Natural killer cell treated with Interleukin-12 subunit alpha and Interleukin-12 subunit beta and Interleukin-15 and Interleukin-18, amount 100 ng/mL, for 72 hours (primary cell): ENCODE results near the gene ISLR2. TPM values are rescaled to one million over a fixed set of nuclear protein-coding genes. Genes with fewer than 3 reads are reported as not detected.

Experiments used
- ATAC-seq, 2 donors: fragments of 150-1000 bp; cut with Tn5 transposase in 1 of 2; sonication (Bioruptor Pico), chemical (Tn5 transposase) in 1 of 2; 2 replicates each; pipeline ENCODE4 v1.10.0; 2021
- DNase-seq: peaks from one replicate; pipeline ENCODE4 v3.0.0; 2022; ENCODE audit warnings: low spot score
- H3K27ac Mint-ChIP-seq, 2 donors: 1 replicate in 1 of 2; 2 replicates in 1 of 2; pipeline ENCODE4 v1.8.0; 2022; ENCODE audit warnings: mixed read lengths in 2 of 2, mild to moderate bottlenecking in 1 of 2, moderate library complexity in 1 of 2
- H3K27me3 Mint-ChIP-seq, 2 donors: 1 replicate in 1 of 2; 2 replicates in 1 of 2; pipeline ENCODE4 v1.8.0; 2022; ENCODE audit warnings: mixed read lengths in 2 of 2
- H3K36me3 Mint-ChIP-seq: one replicate; pipeline ENCODE4 v1.8.0; 2022; ENCODE audit warnings: mixed read lengths
- H3K4me1 Mint-ChIP-seq, 2 donors: 1 replicate in 1 of 2; 2 replicates in 1 of 2; pipeline ENCODE4 v1.8.0; 2022; ENCODE audit warnings: low read depth in 2 of 2, mixed read lengths in 2 of 2, mild to moderate bottlenecking in 1 of 2
- H3K4me3 Mint-ChIP-seq: one replicate; pipeline ENCODE4 v1.8.0; 2022; ENCODE audit warnings: mixed read lengths
- H3K9me3 Mint-ChIP-seq: 2 replicates; pipeline ENCODE4 v1.8.0; 2022; ENCODE audit warnings: mixed read lengths
- total RNA-seq, 2 donors: library from RNA; stranded (reverse); gene quantifications; one replicate each; pipeline ENCODE4 v1.2.3, GENCODE V29; 2022

The ISLR2 gene
- total RNA-seq, 2 donors from 2014 or later = not detected

DNA sequence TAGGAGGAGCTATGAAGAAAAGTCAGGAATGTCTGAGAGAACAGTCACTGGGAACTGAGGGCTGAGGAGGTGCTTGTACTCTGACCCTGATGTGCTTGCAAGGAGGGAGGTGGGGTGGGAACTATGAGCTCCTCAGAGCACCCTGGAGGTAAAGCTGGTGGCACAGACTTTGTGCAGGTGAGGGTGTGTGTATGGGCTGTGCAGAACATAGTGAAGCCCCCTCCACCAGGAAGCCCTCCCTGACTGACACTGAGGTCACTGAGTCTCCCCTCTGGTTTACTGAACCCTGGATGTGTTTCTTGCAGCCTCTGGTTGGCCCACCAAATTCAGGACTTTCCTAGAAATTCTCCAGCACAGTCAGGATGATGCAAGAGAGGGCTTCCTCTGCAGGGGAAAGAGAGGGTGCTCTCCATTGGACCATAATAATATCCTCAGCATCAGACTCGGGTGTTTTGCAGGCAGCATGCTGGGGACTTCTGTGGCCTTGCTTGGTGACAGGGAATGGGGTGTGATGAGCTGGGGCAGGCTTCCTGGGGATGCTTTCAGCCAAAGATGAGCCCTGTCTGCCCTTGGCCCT lies 41.7 kb downstream of the ISLR2 start:
- Mint-ChIP-seq H3K36me3 (no peaks in the 10 kb centered on the region), H3K4me1 (no peaks in the 10 kb centered on the region), H3K9me3 (no peaks in the 10 kb centered on the region), H3K27me3 (peaks cover 8 to 9% of the 10 kb centered on the region in 2 donors), H3K4me3 (no peak overlapping the region), H3K27ac (no peak overlapping the region)
- DNase-seq (no peak), ATAC-seq (no peak)

DNA sequence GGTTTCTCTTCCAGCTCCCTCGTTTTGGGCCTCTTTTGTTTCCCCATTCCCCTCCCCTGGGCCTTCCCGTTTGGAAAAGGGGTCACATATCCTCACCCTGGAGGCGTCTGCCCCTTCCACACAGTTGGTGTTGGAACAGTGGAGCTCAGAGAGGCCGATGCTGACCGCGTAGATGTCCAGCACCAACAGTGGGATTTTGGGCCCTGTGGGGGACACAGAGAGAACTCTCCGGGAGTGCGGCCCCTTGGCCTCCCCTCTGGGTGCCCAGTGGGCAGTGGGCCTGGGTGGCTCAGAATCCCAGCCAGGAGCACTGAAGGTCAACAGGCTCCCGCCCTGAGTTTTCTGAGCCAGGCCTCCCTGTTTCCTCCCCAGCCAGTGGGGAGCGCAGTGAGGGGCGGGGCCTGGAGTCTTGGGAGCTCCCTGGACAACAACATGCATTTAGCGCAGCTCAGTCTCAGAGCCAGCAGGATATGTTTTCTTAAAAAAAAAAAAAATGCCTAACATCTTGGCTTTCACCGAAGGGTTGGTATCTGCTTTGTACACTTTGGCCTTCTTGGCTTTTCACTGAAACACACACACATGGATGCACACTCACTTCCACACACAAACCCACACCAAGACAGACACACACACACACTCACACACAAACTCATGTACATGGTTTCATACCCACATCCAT lies 42.5 kb downstream of the ISLR2 start:
- no peaks in the 10 kb centered on the region for H3K9me3 Mint-ChIP-seq
- H3K4me3 Mint-ChIP-seq = no peak overlapping the region
- no peak for ATAC-seq
- no peaks in the 10 kb centered on the region for H3K36me3 Mint-ChIP-seq
- no peak overlapping the region for H3K27ac Mint-ChIP-seq
- DNase-seq = no peak
- peaks cover 8 to 9% of the 10 kb centered on the region in 2 donors for H3K27me3 Mint-ChIP-seq
- no peaks in the 10 kb centered on the region for H3K4me1 Mint-ChIP-seq

DNA sequence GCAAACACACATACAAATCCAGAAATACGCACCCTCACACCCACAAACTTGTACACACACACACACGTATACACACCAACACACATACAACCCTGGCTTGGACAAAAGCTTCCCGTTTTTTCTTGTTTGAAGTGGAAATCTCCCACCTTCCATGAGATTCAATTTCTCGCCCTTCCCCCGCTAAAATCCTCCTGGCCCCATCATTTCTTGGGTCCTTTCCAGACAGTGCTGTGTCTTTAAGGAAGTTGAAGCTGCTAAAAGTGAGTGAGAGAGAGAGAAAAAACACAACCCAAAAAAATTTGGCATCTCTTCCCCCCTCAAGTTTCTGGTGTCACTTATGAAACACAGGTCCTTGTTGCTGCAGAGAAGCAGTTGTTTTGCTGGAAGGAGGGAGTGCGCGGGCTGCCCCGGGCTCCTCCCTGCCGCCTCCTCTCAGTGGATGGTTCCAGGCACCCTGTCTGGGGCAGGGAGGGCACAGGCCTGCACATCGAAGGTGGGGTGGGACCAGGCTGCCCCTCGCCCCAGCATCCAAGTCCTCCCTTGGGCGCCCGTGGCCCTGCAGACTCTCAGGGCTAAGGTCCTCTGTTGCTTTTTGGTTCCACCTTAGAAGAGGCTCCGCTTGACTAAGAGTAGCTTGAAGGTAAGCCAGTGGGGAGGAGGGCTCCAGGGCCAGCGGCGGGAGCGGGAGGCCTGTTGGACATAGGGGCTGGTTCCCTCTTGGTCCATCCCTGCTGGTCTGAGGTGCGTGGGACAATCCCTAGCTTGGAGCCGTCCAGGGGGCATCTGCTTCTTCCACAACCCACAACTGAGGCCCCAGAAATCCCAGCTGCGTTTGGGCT lies 43.2 kb downstream of the ISLR2 start, which contains the start of gene ISLR:
ISLR (plus strand) TSS at position 331 of the 839 bp plus-strand sequence. CDS start 1,149 bp downstream, outside the sequence.
- Mint-ChIP-seq H3K4me1 (no peaks in the 10 kb centered on the region), H3K36me3 (no peaks in the 10 kb centered on the region)
- no peak for DNase-seq

DNA sequence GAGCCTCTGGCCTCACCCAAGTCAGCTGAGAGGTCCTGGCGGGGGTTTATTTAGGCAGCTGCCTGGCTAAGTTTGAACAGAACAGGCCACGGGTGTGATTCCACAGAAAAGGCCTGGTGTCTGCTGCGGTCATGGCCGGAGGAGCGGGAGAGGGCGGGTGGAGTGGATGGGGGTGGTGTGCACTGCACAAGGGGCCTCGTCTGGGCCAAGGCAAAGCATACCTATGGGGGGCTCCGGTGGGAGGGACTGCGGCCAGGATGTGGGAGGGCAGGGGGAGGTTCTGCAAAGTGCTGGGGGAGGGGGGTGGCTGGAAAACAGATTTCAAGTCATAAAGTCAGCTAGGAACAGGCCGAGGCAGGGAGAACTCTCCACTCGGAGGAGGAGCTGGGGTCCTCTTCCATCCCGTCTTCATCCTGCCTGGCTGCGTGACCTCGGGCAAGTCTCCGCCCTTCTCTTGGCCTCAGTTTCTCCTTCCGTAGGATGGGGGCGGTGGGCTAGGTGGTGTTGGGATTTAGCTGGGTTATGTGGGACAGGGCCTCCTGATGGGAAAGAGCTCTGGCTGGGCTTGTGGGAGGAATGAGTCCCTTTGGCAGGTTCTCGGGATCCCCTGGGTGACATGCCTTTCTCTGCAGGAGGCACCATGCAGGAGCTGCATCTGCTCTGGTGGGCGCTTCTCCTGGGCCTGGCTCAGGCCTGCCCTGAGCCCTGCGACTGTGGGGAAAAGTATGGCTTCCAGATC lies 44.0 kb downstream of the ISLR2 start:
- no peaks in the 10 kb centered on the region for H3K36me3 Mint-ChIP-seq
- peaks cover 5 to 8% of the 10 kb centered on the region in 2 donors for H3K27me3 Mint-ChIP-seq
- H3K9me3 Mint-ChIP-seq = no peaks in the 10 kb centered on the region
- H3K27ac Mint-ChIP-seq = no peak overlapping the region
- H3K4me3 Mint-ChIP-seq = no peak overlapping the region
- no peaks in the 10 kb centered on the region for H3K4me1 Mint-ChIP-seq
- no peak for ATAC-seq
- DNase-seq = no peak

More for the DNA sequence above, 43.2 kb downstream of the ISLR2 start, which contains the start of gene ISLR:
- Mint-ChIP-seq H3K27ac (no peak within 1 kb of the TSS), H3K9me3 (no peaks in the 10 kb centered on the region), H3K4me3 (no peak within 1 kb of the TSS), H3K27me3 (peaks cover 5 to 8% of the 10 kb centered on the region in 2 donors)
- no peak for ATAC-seq

DNA sequence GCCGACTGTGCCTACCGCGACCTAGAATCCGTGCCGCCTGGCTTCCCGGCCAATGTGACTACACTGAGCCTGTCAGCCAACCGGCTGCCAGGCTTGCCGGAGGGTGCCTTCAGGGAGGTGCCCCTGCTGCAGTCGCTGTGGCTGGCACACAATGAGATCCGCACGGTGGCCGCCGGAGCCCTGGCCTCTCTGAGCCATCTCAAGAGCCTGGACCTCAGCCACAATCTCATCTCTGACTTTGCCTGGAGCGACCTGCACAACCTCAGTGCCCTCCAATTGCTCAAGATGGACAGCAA lies 44.5 kb downstream of the ISLR2 start:
- DNase-seq (no peak), ATAC-seq (no peak)
- Mint-ChIP-seq H3K4me3 (no peak overlapping the region), H3K27ac (no peak overlapping the region), H3K9me3 (no peaks in the 10 kb centered on the region), H3K4me1 (no peaks in the 10 kb centered on the region), H3K36me3 (no peaks in the 10 kb centered on the region), H3K27me3 (peaks cover 5 to 8% of the 10 kb centered on the region in 2 donors)

DNA sequence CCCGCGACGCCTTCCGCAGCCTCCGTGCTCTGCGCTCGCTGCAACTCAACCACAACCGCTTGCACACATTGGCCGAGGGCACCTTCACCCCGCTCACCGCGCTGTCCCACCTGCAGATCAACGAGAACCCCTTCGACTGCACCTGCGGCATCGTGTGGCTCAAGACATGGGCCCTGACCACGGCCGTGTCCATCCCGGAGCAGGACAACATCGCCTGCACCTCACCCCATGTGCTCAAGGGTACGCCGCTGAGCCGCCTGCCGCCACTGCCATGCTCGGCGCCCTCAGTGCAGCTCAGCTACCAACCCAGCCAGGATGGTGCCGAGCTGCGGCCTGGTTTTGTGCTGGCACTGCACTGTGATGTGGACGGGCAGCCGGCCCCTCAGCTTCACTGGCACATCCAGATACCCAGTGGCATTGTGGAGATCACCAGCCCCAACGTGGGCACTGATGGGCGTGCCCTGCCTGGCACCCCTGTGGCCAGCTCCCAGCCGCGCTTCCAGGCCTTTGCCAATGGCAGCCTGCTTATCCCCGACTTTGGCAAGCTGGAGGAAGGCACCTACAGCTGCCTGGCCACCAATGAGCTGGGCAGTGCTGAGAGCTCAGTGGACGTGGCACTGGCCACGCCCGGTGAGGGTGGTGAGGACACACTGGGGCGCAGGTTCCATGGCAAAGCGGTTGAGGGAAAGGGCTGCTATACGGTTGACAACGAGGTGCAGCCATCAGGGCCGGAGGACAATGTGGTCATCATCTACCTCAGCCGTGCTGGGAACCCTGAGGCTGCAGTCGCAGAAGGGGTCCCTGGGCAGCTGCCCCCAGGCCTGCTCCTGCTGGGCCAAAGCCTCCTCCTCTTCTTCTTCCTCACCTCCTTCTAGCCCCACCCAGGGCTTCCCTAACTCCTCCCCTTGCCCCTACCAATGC lies 45.1 kb downstream of the ISLR2 start:
- no peak overlapping the region for H3K27ac Mint-ChIP-seq
- H3K4me3 Mint-ChIP-seq = no peak overlapping the region
- no peak for DNase-seq
- no peaks in the 10 kb centered on the region for H3K4me1 Mint-ChIP-seq
- H3K9me3 Mint-ChIP-seq = no peaks in the 10 kb centered on the region
- H3K36me3 Mint-ChIP-seq = no peaks in the 10 kb centered on the region
- H3K27me3 Mint-ChIP-seq = peaks cover 2 to 5% of the 10 kb centered on the region in 2 donors
- ATAC-seq = peak in 1 of 2 donors; percentile 7

DNA sequence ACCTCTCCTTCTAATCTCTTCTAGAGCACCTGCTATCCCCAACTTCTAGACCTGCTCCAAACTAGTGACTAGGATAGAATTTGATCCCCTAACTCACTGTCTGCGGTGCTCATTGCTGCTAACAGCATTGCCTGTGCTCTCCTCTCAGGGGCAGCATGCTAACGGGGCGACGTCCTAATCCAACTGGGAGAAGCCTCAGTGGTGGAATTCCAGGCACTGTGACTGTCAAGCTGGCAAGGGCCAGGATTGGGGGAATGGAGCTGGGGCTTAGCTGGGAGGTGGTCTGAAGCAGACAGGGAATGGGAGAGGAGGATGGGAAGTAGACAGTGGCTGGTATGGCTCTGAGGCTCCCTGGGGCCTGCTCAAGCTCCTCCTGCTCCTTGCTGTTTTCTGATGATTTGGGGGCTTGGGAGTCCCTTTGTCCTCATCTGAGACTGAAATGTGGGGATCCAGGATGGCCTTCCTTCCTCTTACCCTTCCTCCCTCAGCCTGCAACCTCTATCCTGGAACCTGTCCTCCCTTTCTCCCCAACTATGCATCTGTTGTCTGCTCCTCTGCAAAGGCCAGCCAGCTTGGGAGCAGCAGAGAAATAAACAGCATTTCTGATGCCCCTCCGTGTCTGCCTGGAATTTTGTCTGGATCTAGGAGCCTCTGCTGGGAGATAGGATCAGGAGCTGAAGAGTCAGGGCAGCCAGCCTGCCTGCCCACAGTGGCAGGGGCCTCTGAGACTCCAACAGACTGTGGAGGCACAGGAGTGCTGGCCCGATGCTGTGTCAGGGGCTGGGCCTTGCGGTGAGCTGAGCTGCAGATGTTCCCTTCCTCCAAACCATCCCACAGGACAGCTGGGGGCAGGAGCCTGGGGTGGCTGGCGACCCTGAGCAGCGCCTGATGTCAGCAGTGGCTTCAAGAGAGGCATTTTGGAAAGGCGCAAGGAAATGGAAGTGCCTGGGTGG lies 46.2 kb downstream of the ISLR2 start:
- no peaks in the 10 kb centered on the region for H3K4me1 Mint-ChIP-seq
- H3K27ac Mint-ChIP-seq = no peak overlapping the region
- H3K36me3 Mint-ChIP-seq = no peaks in the 10 kb centered on the region
- ATAC-seq = no peak
- H3K9me3 Mint-ChIP-seq = no peaks in the 10 kb centered on the region
- H3K27me3 Mint-ChIP-seq = peaks cover 0 to 5% of the 10 kb centered on the region in 2 donors
- no peak overlapping the region for H3K4me3 Mint-ChIP-seq
- DNase-seq = no peak

DNA sequence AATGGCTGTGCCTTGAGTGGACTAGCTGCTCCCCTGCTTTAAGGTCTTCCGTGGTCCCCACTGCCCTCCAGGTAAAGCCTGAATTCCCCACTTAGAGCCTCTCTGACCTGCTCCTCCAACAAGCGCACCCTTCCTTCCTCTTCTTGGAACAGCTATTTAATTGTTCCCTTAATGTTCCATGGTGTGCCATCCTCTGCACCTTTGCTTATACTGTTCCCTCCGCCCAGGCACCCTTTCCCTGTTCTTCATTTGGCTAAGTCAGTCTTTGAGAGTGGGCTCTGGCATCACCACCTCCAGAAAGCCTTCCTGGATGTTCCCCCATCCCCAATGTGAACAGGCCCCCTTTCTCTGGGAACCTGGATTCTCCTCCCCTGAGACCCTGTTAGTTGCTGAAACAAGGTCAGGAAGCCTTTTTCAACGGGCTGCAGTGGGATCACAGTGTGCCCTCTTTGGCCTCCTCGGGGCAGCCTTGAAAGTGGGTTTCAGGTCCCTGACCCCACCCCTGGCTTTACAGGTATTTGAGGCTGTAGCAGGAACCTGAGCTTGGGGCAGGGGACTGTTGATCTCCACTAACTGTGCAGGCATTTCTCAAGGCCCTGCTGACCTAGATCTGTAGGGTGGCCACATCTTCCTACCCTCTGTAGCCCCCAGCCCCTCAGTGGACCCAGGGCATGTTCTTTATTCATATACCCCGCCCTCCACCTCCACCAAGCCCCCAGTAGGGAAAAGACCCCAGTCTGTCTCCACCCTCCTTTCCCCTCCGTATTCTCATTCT lies 48.1 kb downstream of the ISLR2 start:
- Mint-ChIP-seq H3K27ac (no peak overlapping the region), H3K9me3 (no peaks in the 10 kb centered on the region), H3K27me3 (peaks cover 0 to 5% of the 10 kb centered on the region in 2 donors), H3K4me1 (no peaks in the 10 kb centered on the region), H3K36me3 (no peaks in the 10 kb centered on the region), H3K4me3 (no peak overlapping the region)
- DNase-seq = no peak
- no peak for ATAC-seq

DNA sequence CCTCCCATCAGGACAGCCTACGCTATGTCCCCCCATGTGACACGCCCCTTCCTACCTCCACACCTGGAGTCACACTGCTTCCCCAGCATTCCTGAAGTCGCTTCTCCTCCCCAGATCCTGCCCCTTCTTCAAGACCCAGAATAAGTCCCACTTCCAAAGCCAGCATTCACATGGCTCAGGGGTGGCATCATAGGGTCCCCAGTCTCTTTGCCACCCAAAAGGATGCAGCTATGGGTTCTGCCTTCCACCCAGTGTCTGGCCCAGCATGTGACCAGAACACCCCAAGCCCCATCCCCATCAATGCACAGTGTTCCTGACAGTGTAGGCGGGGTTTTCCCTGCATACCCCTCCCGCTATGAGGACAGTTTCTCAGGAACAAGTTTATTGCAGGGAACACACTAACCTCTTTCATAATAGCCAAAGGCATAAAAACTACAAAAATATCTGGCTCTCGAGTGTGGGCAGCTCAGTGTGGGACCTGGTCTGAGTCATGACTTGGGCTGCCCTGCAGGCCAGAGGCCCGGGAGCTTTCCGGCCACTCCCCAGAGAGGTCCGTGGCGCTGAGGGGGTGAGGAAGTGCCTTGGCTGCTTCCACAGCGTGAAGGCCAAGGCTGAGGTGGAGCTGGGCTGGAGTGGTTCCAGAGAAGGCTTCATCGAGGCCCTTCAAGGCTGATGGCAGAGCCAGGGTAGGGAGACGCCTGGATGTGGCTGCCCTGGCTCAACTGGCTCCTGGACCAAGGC lies 48.9 kb downstream of the ISLR2 start:
- no peak overlapping the region for H3K4me3 Mint-ChIP-seq
- DNase-seq (no peak), ATAC-seq (no peak)
- no peaks in the 10 kb centered on the region for H3K9me3 Mint-ChIP-seq
- peaks cover 0 to 5% of the 10 kb centered on the region in 2 donors for H3K27me3 Mint-ChIP-seq
- H3K27ac Mint-ChIP-seq = no peak overlapping the region
- no peaks in the 10 kb centered on the region for H3K36me3 Mint-ChIP-seq
- H3K4me1 Mint-ChIP-seq = no peaks in the 10 kb centered on the region

DNA sequence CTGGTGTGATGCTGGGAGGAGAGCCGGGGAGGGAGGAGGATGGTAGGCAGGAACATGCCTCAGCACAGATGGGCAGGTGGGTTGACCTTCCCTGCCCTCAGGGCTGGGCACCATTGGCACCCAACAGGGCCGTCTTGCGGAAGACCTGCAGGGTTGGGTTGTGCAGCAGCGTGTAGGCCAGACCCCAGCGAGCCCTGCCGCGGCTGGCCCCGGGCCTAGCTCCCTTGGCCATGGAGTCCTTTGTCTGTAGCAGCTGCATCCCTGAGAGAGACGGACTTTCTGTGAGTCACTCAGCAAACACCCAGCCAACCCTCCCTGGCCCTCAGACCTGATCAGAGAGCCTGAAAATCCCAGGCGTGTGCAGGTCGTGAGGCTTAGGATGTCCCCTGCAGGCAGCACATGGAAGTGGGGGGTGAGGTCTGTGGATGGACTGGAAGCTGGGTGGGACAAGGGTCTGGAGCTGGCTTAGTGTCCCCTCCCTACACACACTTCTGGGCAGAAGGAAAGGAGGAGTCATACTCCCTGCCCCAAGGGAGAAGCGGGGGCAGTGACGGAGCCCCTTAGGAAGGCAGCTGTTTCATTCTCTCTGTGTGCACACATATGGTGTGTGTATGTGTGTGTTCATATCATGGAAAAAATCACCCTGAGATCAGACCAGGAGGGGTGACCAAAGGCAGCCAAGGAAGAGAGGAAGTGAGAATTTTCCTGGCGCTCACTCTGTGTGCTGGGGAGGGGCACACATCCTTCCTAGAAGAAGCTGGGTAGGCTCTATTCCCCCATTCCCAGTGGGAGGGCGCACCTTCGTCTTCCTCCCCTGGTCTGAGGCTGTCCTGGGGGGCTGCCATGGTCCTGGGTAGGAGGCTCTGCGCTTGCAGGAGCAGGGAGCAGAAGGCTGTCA lies 49.8 kb downstream of the ISLR2 start:
- peaks cover 0 to 5% of the 10 kb centered on the region in 2 donors for H3K27me3 Mint-ChIP-seq
- H3K36me3 Mint-ChIP-seq = no peaks in the 10 kb centered on the region
- H3K4me3 Mint-ChIP-seq = no peak overlapping the region
- DNase-seq = no peak
- ATAC-seq = no peak
- H3K27ac Mint-ChIP-seq = no peak overlapping the region
- H3K9me3 Mint-ChIP-seq = no peaks in the 10 kb centered on the region
- no peaks in the 10 kb centered on the region for H3K4me1 Mint-ChIP-seq
